Adipose tissue (tissue), 3 donors: Measurements from ENCODE around the gene GLB1L2. TPM values are rescaled to one million over a fixed set of nuclear protein-coding genes. Genes with fewer than 3 reads are reported as not detected.

Experiments
- H3K27ac ChIP-seq: one replicate; pipeline ENCODE4 v1.5.1; 2013; ENCODE audit warnings: low read depth, low read length
- WGBS, 3 donors: extraction: QIAGEN DNeasy Blood & Tissue Kit; methylation state at CpG; one replicate each; pipeline ENCODE4 v1.1.7; 2013; 5-methylcytosine and 5-hydroxymethylcytosine counted together
- polyA plus RNA-seq, 3 donors: library from polyadenylated mRNA; stranded (reverse); fragments of 200-250 nt; gene quantifications; one replicate each; pipeline ENCODE4 v1.2.3, GENCODE V29; 2013
- donor health status: healthy with polysubstance abuse.
- donor health status: Bipolar disorder and iron deficiency.
- donor health status: healthy.

GLB1L2 gene
- polyA plus RNA-seq, 3 donors: 0.79 to 5.2 (median 1.3) TPM

GRCh38 chr11:134358856-134359490 is 27.2 kb downstream of the GLB1L2 start:
- H3K27ac ChIP-seq: no peak overlapping the region
- WGBS, 3 donors: 86 to 93% (median 87%) methylated on average over 18 of the region's 18 CpGs

- no peak overlapping the region for H3K27ac ChIP-seq
- 84 to 89% (median 87%) methylated on average over 10 of the region's 10 CpGs for WGBS, 3 donors
Observed at GRCh38 chr11:134359646-134360045, 27.9 kb downstream of the GLB1L2 start.

- 18 to 28% (median 18%) methylated on average over 30 of the region's 30 CpGs for WGBS, 3 donors
- no peak overlapping the region for H3K27ac ChIP-seq
Observed at GRCh38 chr11:134360050-134360835, 28.5 kb downstream of the GLB1L2 start.

GRCh38 chr11:134361661-134362060 is 29.9 kb downstream of the GLB1L2 start:
- H3K27ac ChIP-seq: no peak overlapping the region
- WGBS, 3 donors: 71 to 86% (median 74%) methylated on average over 26 of the region's 26 CpGs

- 88 to 90% (median 88%) methylated on average over 30 to 32 of the region's 32 CpGs for WGBS, 3 donors
- H3K27ac ChIP-seq: no peak overlapping the region
Observed at GRCh38 chr11:134362192-134362901, 30.6 kb downstream of the GLB1L2 start.

GRCh38 chr11:134363161-134363560 is 31.4 kb downstream of the GLB1L2 start:
- no peak overlapping the region for H3K27ac ChIP-seq
- WGBS, 3 donors: 85 to 89% (median 86%) methylated on average over 9 of the region's 9 CpGs

- WGBS, 3 donors: 68 to 83% (median 76%) methylated on average over 7 of the region's 7 CpGs
- no peak overlapping the region for H3K27ac ChIP-seq
Observed at GRCh38 chr11:134363592-134363991, 31.8 kb downstream of the GLB1L2 start.

- no peak overlapping the region for H3K27ac ChIP-seq
- 85 to 89% (median 85%) methylated on average over 9 of the region's 9 CpGs for WGBS, 3 donors
Observed at GRCh38 chr11:134364261-134364660, 32.5 kb downstream of the GLB1L2 start.

- H3K27ac ChIP-seq: no peak overlapping the region
- 71 to 75% (median 72%) methylated on average over 21 to 22 of the region's 22 CpGs for WGBS, 3 donors
Observed at GRCh38 chr11:134365011-134365925, 33.5 kb downstream of the GLB1L2 start.

GRCh38 chr11:134366254-134366653 is 34.5 kb downstream of the GLB1L2 start:
- H3K27ac ChIP-seq: no peak overlapping the region
- WGBS, 3 donors: 72 to 82% (median 74%) methylated on average over 7 of the region's 7 CpGs

GRCh38 chr11:134367781-134368180 is 36.0 kb downstream of the GLB1L2 start:
- H3K27ac ChIP-seq: no peak overlapping the region
- WGBS, 3 donors: 90 to 92% (median 91%) methylated on average over 18 of the region's 18 CpGs

- H3K27ac ChIP-seq: no peak overlapping the region
- WGBS, 3 donors: 86 to 88% (median 88%) methylated on average over 30 of the region's 30 CpGs
Observed at GRCh38 chr11:134369656-134370525, 38.1 kb downstream of the GLB1L2 start.

- WGBS, 3 donors: 87 to 90% (median 89%) methylated on average over 18 to 19 of the region's 19 CpGs
Observed at GRCh38 chr11:134370526-134371435, 39.0 kb downstream of the GLB1L2 start.

GRCh38 chr11:134371436-134372185 is 39.8 kb downstream of the GLB1L2 start:
- H3K27ac ChIP-seq: no peak overlapping the region
- WGBS, 3 donors: 92 to 96% (median 92%) methylated on average over 22 of the region's 22 CpGs

More at GRCh38 chr11:134370526-134371435, 39.0 kb downstream of the GLB1L2 start:
- no peak overlapping the region for H3K27ac ChIP-seq

- 80 to 81% (median 81%) methylated on average over 10 of the region's 10 CpGs for WGBS, 3 donors
- H3K27ac ChIP-seq: no peak overlapping the region
Observed at GRCh38 chr11:134372536-134372935, 40.7 kb downstream of the GLB1L2 start.

- no peak overlapping the region for H3K27ac ChIP-seq
- 85 to 87% (median 85%) methylated on average over 8 of the region's 8 CpGs for WGBS, 3 donors
Observed at GRCh38 chr11:134372961-134373360, 41.2 kb downstream of the GLB1L2 start.
